Smooth muscle cell (in vitro differentiated cells): Measurements from ENCODE around the gene METRN. TPM values are rescaled to one million over a fixed set of nuclear protein-coding genes. Genes with fewer than 3 reads are reported as not detected.
A peak's percentile ranks its signal among the peaks of the same experiment; 100 is the strongest.
"Not testable (repeated sequence)": the region's sequence is repeated elsewhere in the genome, so short reads cannot be mapped to it uniquely, and the experiment has no call there.

Experiments used
- DNase-seq: peaks from one replicate; lab custom pipeline; 2025; ENCODE audit not compliant: unreplicated experiment; lab: John Stamatoyannopoulos, UW
- H2AFZ ChIP-seq: fragments of 200-600 bp; sonication (generic); 2 replicates; pipeline ENCODE4 v1.6.0; 2016; ENCODE audit warnings: antibody characterized with exemption, low read depth, mild to moderate bottlenecking
- H3F3A ChIP-seq: fragments of 200-600 bp; sonication (generic); 2 replicates; pipeline ENCODE4 v1.6.0; 2017; ENCODE audit warnings: antibody characterized with exemption, low read depth
- H3K27ac ChIP-seq: fragments of 200-600 bp; sonication (generic); 2 replicates; pipeline ENCODE4 v1.5.1; 2016; ENCODE audit warnings: low read depth, mild to moderate bottlenecking
- H3K27me3 ChIP-seq: fragments of 200-600 bp; sonication (generic); 2 replicates; pipeline ENCODE4 v1.6.1; 2016; ENCODE audit warnings: low read depth, mild to moderate bottlenecking
- H3K36me3 ChIP-seq: fragments of 200-600 bp; sonication (generic); 2 replicates; pipeline ENCODE4 v1.5.1; 2016; ENCODE audit warnings: low read depth
- H3K4me1 ChIP-seq: fragments of 200-600 bp; sonication (generic); 2 replicates; pipeline ENCODE4 v1.5.1; 2016; ENCODE audit warnings: low read depth
- H3K4me2 ChIP-seq: fragments of 200-600 bp; sonication (generic); 2 replicates; pipeline ENCODE4 v1.6.0; 2016; ENCODE audit warnings: mild to moderate bottlenecking
- H3K4me3 ChIP-seq: fragments of 200-600 bp; sonication (generic); 2 replicates; pipeline ENCODE4 v1.5.1; 2016; ENCODE audit warnings: mild to moderate bottlenecking
- H3K79me2 ChIP-seq: fragments of 200-600 bp; sonication (generic); 2 replicates; pipeline ENCODE4 v1.6.0; 2016; ENCODE audit warnings: low read depth, mild to moderate bottlenecking
- H3K9ac ChIP-seq: fragments of 200-600 bp; sonication (generic); 2 replicates; pipeline ENCODE4 v1.6.0; 2016; ENCODE audit warnings: low read depth
- H3K9me3 ChIP-seq: fragments of 200-600 bp; sonication (generic); replicated peaks from 2 replicates; pipeline ENCODE4 v1.5.1; 2016; ENCODE audit warnings: low read depth
- H4K20me1 ChIP-seq: fragments of 200-600 bp; sonication (generic); 2 replicates; pipeline ENCODE4 v1.6.0; 2016; ENCODE audit warnings: low read depth
- CTCF ChIP-seq: fragments of 200-600 bp; sonication (generic); IDR thresholded peaks from 2 replicates; pipeline ENCODE4 v1.5.1; 2017; ENCODE audit warnings: borderline replicate concordance, mild to moderate bottlenecking, antibody characterized with exemption; ENCODE audit not compliant: insufficient read depth, poor library complexity, severe bottlenecking
- WGBS: methylation state at CpG from one replicate; pipeline ENCODE4 v1.1.7; 2016; ENCODE audit warnings: low lambda C conversion rate; 5-methylcytosine and 5-hydroxymethylcytosine counted together
- polyA plus RNA-seq: library from polyadenylated mRNA; unstranded; fragments of >200 nt; fragmentation: Nextera tagmentation; extraction: Ambion mirVana; gene quantifications from 2 replicates; pipeline ENCODE4 v1.2.1, GENCODE V29; 2016
- total RNA-seq: library from RNA; depleted of rRNA; stranded (reverse); fragments of >200 nt; gene quantifications from 2 replicates; pipeline ENCODE4 v1.2.3, GENCODE V29; 2014

The METRN gene
- total and polyA plus RNA-seq, 2 experiments from 2014 or later, result 30.6 to 193 TPM

- Histone ChIP-seq H3K27me3 (peaks cover 33% of the 10 kb centered on the region), H4K20me1 (no peaks in the 10 kb centered on the region), H2AFZ (no peak overlapping the region), H3K9ac (peak overlapping the region; percentile 92), H3K4me1 (peaks cover 6% of the 10 kb centered on the region), H3K36me3 (no peaks in the 10 kb centered on the region), H3K9me3 (no peaks in the 10 kb centered on the region), H3K79me2 (peaks cover 10% of the 10 kb centered on the region), H3K27ac (peak overlapping the region; percentile 67), H3F3A (no peaks in the 10 kb centered on the region), H3K4me2 (peak overlapping the region; percentile 100), H3K4me3 (peak overlapping the region; percentile 99)
- WGBS, result 90% methylated on average over 26 of the region's 26 CpGs
- no peak for TF ChIP-seq CTCF
- no peak for DNase-seq
These were observed 25.6 kb upstream of the METRN start for GRCh38 chr16:689175-689897.

GRCh38 chr16:691242-691641, 23.7 kb upstream of the METRN start:
- not testable (repeated sequence) for H3K36me3 ChIP-seq, H3F3A ChIP-seq, H3K9ac ChIP-seq, H3K9me3 ChIP-seq, H3K4me2 ChIP-seq, DNase-seq, H3K27ac ChIP-seq, H4K20me1 ChIP-seq, H3K4me3 ChIP-seq, H2AFZ ChIP-seq
- Histone ChIP-seq H3K4me1 (peaks cover 12% of the 10 kb centered on the region), H3K27me3 (peaks cover 50% of the 10 kb centered on the region), H3K79me2 (peaks cover 10% of the 10 kb centered on the region)
- 92% methylated on average over 16 of the region's 16 CpGs for WGBS

GRCh38 chr16:692356-693108, 22.4 kb upstream of the METRN start:
- H3K27ac ChIP-seq, result no peak overlapping the region
- 77% methylated on average over 10 of the region's 10 CpGs for WGBS
- no peak overlapping the region for H3K9ac ChIP-seq
- no peaks in the 10 kb centered on the region for H3K9me3 ChIP-seq
- H3K4me3 ChIP-seq, result no peak overlapping the region
- H3K79me2 ChIP-seq, result peaks cover 10% of the 10 kb centered on the region
- H3K27me3 ChIP-seq, result peaks cover 58% of the 10 kb centered on the region
- no peaks in the 10 kb centered on the region for H3K36me3 ChIP-seq
- no peak overlapping the region for H3K4me2 ChIP-seq
- H2AFZ ChIP-seq, result no peak overlapping the region
- H4K20me1 ChIP-seq, result no peaks in the 10 kb centered on the region
- DNase-seq, result no peak
- no peaks in the 10 kb centered on the region for H3F3A ChIP-seq
- no peak for TF ChIP-seq CTCF
- peaks cover 12% of the 10 kb centered on the region for H3K4me1 ChIP-seq

- Histone ChIP-seq H3K27me3 (peaks cover 62% of the 10 kb centered on the region), H3K4me3 (no peak overlapping the region), H3K9ac (no peak overlapping the region), H3K4me2 (no peak overlapping the region), H3K4me1 (peaks cover 12% of the 10 kb centered on the region), H3K79me2 (peaks cover 10% of the 10 kb centered on the region), H3F3A (no peaks in the 10 kb centered on the region), H3K9me3 (no peaks in the 10 kb centered on the region), H3K27ac (no peak overlapping the region), H3K36me3 (no peaks in the 10 kb centered on the region), H4K20me1 (no peaks in the 10 kb centered on the region), H2AFZ (no peak overlapping the region)
- no peak for DNase-seq
- WGBS, result 57% methylated on average over 19 of the region's 22 CpGs
- TF ChIP-seq CTCF, result no peak
These were observed 21.6 kb upstream of the METRN start for GRCh38 chr16:693364-693763.
